Heart left ventricle (tissue), 16 donors: Measurements from ENCODE around the gene MICB. TPM values are rescaled to one million over a fixed set of nuclear protein-coding genes. Genes with fewer than 3 reads are reported as not detected.
"Not testable (repeated sequence)": the region's sequence is repeated elsewhere in the genome, so short reads cannot be mapped to it uniquely, and the experiment has no call there.

Experiments
- ATAC-seq, 4 donors: fragments of 200-7000 bp; cut with Tn5 transposase; one replicate each; pipeline ENCODE4 v1.9.1; 2020 to 2022; ENCODE audit warnings: moderate library complexity in 4 of 4, mild to moderate bottlenecking in 3 of 4, moderate number of reproducible peaks in 1 of 4
- DNase-seq, 5 donors: peaks; one replicate each; pipeline ENCODE4 v3.0.0-alpha.2; 2020
- H3K27ac ChIP-seq, 12 donors: fragments of 200-600 bp; sonication (generic) in 4 of 12; one replicate each; pipeline versions ENCODE4 v1.5.0 to v1.8.0; 2016 to 2022; ENCODE audit warnings: mild to moderate bottlenecking in 2 of 12
- H3K27me3 ChIP-seq, 9 donors: fragments of 200-600 bp; sonication (generic) in 2 of 9; one replicate each; pipeline versions ENCODE4 v1.5.1 to v1.8.0; 2016 to 2022; ENCODE audit warnings: mild to moderate bottlenecking in 3 of 9
- H3K36me3 ChIP-seq, 9 donors: fragments of 200-600 bp; sonication (generic) in 2 of 9; one replicate each; pipeline versions ENCODE4 v1.5.0 to v1.8.0; 2018 to 2022; ENCODE audit warnings: mild to moderate bottlenecking in 2 of 9
- H3K4me1 ChIP-seq, 12 donors: fragments of 200-600 bp; sonication (generic) in 4 of 12; one replicate each; pipeline versions ENCODE4 v1.5.0 to v1.8.0; 2016 to 2022; ENCODE audit warnings: mild to moderate bottlenecking in 3 of 12
- H3K4me3 ChIP-seq, 12 donors: fragments of 200-600 bp; sonication (generic) in 4 of 12; one replicate each; pipeline versions ENCODE4 v1.5.0 to v1.8.0; 2017 to 2022; ENCODE audit warnings: mild to moderate bottlenecking in 9 of 12, moderate library complexity in 4 of 12
- H3K9me3 ChIP-seq, 12 donors: fragments of 200-600 bp; sonication (generic) in 4 of 12; one replicate each; pipeline versions ENCODE4 v1.5.0 to v1.8.0; 2016 to 2022; ENCODE audit warnings: mild to moderate bottlenecking in 1 of 12
- POLR2A ChIP-seq, 2 donors: fragments of 450-650 bp; IDR thresholded peaks; one replicate each; pipeline ENCODE4 v1.6.1; 2017; ENCODE audit warnings: antibody characterized with exemption in 2 of 2, mild to moderate bottlenecking in 2 of 2, moderate library complexity in 2 of 2
- WGBS, 4 donors: extraction: QIAGEN DNeasy Blood & Tissue Kit in 2 of 4; methylation state at CpG; one replicate each; pipeline versions ENCODE4 v1.1.5 to v1.1.7; 2013 to 2018; 5-methylcytosine and 5-hydroxymethylcytosine counted together
- intact Hi-C, 10 donors: fragments of 100-400 bp; cut with DNase I; formaldehyde crosslinking; loops; one replicate each; pipeline versions ENCODE4 v1.11.1 to v1.14.2; 2022
- polyA plus RNA-seq, 2 donors: library from polyadenylated mRNA; stranded (reverse); fragments of 200-250 nt; gene quantifications; one replicate each; pipeline ENCODE4 v1.2.3, GENCODE V29; 2013
- total RNA-seq, 9 donors: library from RNA; depleted of rRNA in 2 of 9; stranded (reverse); fragments of >200 nt in 2 of 9; fragmentation: NEBNext Ultra II Directional in 3 of 9; extraction: Animal tissue kit (Norgen Biotek cat#: 25700) in 3 of 9; gene quantifications; one replicate each; pipeline versions ENCODE4 v1.1.0 to v1.2.4, GENCODE V29; 2016 to 2023
- TF ChIP-seq, protein P1 (sequence below), 12 donors: fragments of 200-600 bp; sonication (generic) in 4 of 12; IDR thresholded peaks; one replicate each; pipeline versions ENCODE4 v1.5.0 to v1.8.0; 2018 to 2022; ENCODE audit warnings: antibody characterized with exemption in 12 of 12, mild to moderate bottlenecking in 5 of 12
- donor health status: ischemic (EF 13 %, LVEDD 7.1; RV severe dilation, severe dysfunction).
- donor health status: healthy with polysubstance abuse.
- donor health status: DM: no; HTN: yes; CAD: no.
- donor health status: DM: no; HTN: no; CAD: no.
- donor health status: ischemic (EF 25% LVEDD 6.9; RV normal size, moderate dysfunction).
- donor health status: ischemic (EF 25% LVEDD 5.7; RV mildly dilated, moderate dysfunction).
- donor health status: healthy.
- donor health status: DM: yes; HTN: yes; CAD: no.
- donor health status: ischemic (EF 35%, LVEDD 5.7; RV mildly dilated, moderate dysfunction).
- donor health status: nonischemic (EF 11% LVEDD 7.7; RV severe dilation, severe dysfunction).
- donor health status: DM: yes; HTN: yes; CAD: no.
- donor health status: PGD.
- donor health status: ischemic (EF 29% LVEDD 5.4; RV normal size, mild dysfunction).
- donor health status: nonischemic (EF 23%, LVEDD 6.1; RV moderate dilation, normal function).

Gene MICB
- total and polyA plus RNA-seq, 11 donors: 0.84 to 8.8 (median 1.4) TPM

DNA sequence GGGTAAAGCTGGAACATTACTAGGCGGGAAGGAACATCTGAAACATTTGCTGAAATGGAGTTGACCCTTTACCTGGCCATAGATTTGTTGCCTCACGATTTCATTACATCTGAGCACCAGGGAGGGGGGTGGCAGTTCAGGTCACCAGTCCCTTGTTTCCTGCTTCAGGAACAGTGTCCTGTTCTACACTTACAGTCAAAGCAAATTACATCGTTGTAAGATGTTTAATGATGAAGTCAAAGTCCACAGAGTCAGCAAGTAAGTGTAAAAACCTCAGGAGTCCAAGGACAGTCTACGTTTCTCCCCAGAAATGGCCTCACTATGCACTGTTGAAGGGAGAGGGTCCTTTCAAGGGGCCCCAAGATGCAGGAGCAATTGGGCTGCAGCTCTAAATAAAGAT lies 8.9 kb upstream of the MICB start:
- H3K36me3 ChIP-seq: no peaks in the 10 kb centered on the region
- intact Hi-C loops: loop anchor here in 3 of 10 donors (5.0 kb wide), 3 partner anchors 92 to 102 kb away; no protein-coding TSS in a partner anchor
- H3K27me3 ChIP-seq: peaks cover 0 to 5% (median 0%) of the 10 kb centered on the region in 9 donors
- no peak for TF ChIP-seq POLR2A (IDR thresholded peaks at IDR 0.05)
- TF ChIP-seq, protein P1, sequence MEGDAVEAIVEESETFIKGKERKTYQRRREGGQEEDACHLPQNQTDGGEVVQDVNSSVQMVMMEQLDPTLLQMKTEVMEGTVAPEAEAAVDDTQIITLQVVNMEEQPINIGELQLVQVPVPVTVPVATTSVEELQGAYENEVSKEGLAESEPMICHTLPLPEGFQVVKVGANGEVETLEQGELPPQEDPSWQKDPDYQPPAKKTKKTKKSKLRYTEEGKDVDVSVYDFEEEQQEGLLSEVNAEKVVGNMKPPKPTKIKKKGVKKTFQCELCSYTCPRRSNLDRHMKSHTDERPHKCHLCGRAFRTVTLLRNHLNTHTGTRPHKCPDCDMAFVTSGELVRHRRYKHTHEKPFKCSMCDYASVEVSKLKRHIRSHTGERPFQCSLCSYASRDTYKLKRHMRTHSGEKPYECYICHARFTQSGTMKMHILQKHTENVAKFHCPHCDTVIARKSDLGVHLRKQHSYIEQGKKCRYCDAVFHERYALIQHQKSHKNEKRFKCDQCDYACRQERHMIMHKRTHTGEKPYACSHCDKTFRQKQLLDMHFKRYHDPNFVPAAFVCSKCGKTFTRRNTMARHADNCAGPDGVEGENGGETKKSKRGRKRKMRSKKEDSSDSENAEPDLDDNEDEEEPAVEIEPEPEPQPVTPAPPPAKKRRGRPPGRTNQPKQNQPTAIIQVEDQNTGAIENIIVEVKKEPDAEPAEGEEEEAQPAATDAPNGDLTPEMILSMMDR (IDR thresholded peaks at IDR 0.05): no peak
- WGBS, 4 donors: 77 to 87% (median 81%) methylated on average over 4 of the region's 4 CpGs
- DNase-seq (no peak), ATAC-seq (no peak)
- H3K4me3 ChIP-seq: no peak overlapping the region
- H3K27ac ChIP-seq: no peak overlapping the region
- no peaks in the 10 kb centered on the region for H3K9me3 ChIP-seq
- peaks cover 0 to 20% (median 6%) of the 10 kb centered on the region in 12 donors for H3K4me1 ChIP-seq

DNA sequence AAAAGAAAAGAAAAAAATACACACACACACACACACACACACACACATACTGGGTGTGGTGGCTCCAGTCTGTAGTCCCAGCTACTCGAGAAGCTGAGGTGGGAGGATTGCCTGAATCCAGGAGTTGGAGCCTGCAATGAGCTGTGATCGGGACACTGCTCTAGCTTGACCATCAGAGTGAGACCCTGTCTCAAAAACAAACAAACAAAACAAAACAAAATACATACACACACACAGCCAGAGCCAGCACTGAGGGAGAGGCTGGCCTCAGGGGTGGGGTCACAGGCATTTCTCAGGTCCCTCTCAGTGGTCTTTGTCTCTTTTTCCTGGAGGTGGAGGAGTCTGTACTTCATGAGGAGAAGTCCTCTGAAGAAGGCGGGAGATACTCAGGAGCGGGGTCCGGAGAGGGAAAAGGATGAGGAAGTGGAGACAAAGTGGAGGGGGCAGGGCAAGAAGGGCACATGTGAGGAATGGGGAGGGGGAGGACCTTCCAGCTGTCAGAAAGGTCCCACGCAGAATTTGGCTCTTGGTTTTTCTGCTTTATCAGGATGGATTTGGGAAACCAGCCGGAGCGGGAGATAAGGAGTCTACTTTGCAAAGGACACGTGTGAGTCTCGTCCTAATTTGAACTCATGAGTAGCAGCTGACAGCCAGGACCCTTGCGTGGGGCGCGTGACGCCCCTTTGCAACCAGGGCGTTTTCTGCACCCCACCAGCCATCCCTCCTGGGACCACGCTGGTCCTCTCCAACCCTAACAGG lies 7.7 kb upstream of the MICB start:
- Histone ChIP-seq H3K27me3 (peaks cover 0 to 10% (median 0%) of the 10 kb centered on the region in 9 donors), H3K9me3 (no peaks in the 10 kb centered on the region), H3K4me3 (no peak overlapping the region), H3K4me1 (peaks cover 0 to 26% (median 8%) of the 10 kb centered on the region in 12 donors), H3K27ac (no peak overlapping the region), H3K36me3 (no peaks in the 10 kb centered on the region)
- TF ChIP-seq POLR2A (IDR thresholded peaks at IDR 0.05): no peak
- TF ChIP-seq, protein P1 (IDR thresholded peaks at IDR 0.05): no peak
- ATAC-seq: no peak
- 39 to 59% (median 55%) methylated on average over 15 to 16 of the region's 16 CpGs for WGBS, 4 donors
- no peak for DNase-seq
- intact Hi-C loops: loop anchor here in 9 of 10 donors (5.0 to 10.0 kb wide), 5 partner anchors 42 to 115 kb away; partner anchors contain the start of genes DDX39B (in 4 of the 9) and NCR3 (in 1 of the 9)

DNA sequence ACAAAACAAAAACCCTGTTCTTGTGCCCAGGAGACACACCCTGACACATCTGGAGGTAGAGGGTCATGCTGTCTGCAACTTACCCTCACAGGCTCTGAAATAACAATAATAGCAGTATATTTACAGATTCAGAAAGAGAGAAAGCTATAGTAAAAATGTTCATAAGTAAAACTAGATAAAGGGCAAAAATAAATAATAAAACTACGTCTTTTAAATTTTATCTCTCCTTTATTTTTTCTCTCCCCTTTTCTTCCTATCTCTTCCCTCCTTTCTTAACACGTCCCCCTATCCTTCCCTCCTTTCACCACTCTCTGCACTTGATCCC lies 4.4 kb upstream of the MICB start:
- not testable (repeated sequence) for DNase-seq, H3K9me3 ChIP-seq, H3K36me3 ChIP-seq, ATAC-seq
- Histone ChIP-seq H3K4me1 (peaks cover 0 to 40% (median 12%) of the 10 kb centered on the region in 12 donors), H3K4me3 (peak overlapping the region in 10 of 12 donors; percentile 53 to 86 (median 69)), H3K27ac (peak overlapping the region in 2 of 12 donors; percentile 63 to 84), H3K27me3 (peaks cover 0 to 10% (median 0%) of the 10 kb centered on the region in 9 donors)
- intact Hi-C loops: loop anchor here in 9 of 10 donors (2.0 to 10.0 kb wide), 6 partner anchors 39 to 111 kb away; partner anchors contain the start of genes DDX39B (in 4 of the 9) and NCR3 (in 1 of the 9)
- 2 to 3% (median 2%) methylated on average over 2 of the region's 2 CpGs for WGBS, 4 donors

GRCh38 chr6:31493875-31494694 lies 3.9 kb upstream of the MICB start:
- peaks cover 0 to 10% (median 0%) of the 10 kb centered on the region in 9 donors for H3K27me3 ChIP-seq
- TF ChIP-seq, protein P1 (IDR thresholded peaks at IDR 0.05): peak; percentile 70 to 94 (median 80)
- TF ChIP-seq POLR2A (IDR thresholded peaks at IDR 0.05): no peak
- H3K9me3 ChIP-seq: no peaks in the 10 kb centered on the region
- peak; percentile 80 to 91 (median 83) for DNase-seq
- peak overlapping the region; percentile 36 to 86 (median 68) for H3K4me3 ChIP-seq
- 0 to 1% (median 0%) methylated on average over 44 to 58 of the region's 58 CpGs for WGBS, 4 donors
- intact Hi-C loops: loop anchor here (1.0 to 10.0 kb wide), 9 partner anchors 38 to 111 kb away; partner anchors contain the start of genes DDX39B (in 5 of the 10) and NCR3 (in 1 of the 10)
- peaks cover 0 to 45% (median 12%) of the 10 kb centered on the region in 12 donors for H3K4me1 ChIP-seq
- peak; percentile 82 to 91 (median 86) for ATAC-seq
- peak overlapping the region; percentile 47 to 84 (median 70) for H3K27ac ChIP-seq
- H3K36me3 ChIP-seq: no peaks in the 10 kb centered on the region
